ENCODE data around the gene RPL14. TPM values are rescaled to one million over a fixed set of nuclear protein-coding genes. Genes with fewer than 3 reads are reported as not detected.

RPL14 gene
- total RNA-seq, result 377 and 513 TPM in 2 replicates

DNA sequence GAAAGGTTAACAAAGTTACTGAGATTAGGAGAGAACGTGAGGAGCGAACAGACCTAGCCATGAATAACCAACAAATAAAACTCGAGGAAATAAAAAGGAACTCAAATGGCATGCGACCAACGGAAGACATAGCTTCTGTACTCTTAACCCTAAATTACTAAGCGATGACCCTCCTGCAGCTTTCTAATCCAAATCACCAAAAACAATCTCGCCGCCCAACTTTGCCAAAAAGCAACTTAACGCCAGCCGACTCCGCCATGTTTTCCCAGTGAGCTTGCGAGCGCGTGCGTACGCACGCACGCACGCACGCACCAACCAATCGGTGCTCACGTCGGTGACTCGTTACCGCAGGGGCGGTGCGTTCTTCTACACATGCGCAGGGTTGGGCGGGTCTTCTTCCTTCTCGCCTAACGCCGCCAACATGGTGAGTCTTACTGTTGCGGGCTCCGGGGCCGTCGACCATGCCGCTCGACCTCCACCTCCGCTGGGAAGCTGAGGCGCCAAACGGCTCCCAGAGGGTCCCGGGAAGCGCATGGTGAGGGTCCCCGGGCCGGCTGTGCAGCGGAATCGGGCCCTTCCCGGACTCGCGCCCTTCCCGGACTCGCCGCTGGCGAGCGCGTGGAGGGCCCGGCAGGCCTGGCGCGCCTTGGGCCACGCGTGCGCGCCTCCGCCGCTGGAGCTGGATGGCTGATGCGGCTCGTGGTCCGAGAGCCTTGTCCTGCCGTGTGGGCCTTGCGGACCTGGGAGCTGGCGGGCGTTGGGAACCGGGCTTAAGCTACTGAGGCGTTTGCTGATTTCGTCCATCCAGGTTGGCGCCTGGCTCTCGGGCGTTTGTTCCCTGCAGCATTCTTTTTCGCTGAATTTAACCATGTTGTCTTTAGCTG, at the start of gene RPL14:
TSS of gene RPL14 (plus strand) at position 400 of the 884 bp plus-strand sequence. CDS start at position 533, 133 bp downstream.

DNA sequence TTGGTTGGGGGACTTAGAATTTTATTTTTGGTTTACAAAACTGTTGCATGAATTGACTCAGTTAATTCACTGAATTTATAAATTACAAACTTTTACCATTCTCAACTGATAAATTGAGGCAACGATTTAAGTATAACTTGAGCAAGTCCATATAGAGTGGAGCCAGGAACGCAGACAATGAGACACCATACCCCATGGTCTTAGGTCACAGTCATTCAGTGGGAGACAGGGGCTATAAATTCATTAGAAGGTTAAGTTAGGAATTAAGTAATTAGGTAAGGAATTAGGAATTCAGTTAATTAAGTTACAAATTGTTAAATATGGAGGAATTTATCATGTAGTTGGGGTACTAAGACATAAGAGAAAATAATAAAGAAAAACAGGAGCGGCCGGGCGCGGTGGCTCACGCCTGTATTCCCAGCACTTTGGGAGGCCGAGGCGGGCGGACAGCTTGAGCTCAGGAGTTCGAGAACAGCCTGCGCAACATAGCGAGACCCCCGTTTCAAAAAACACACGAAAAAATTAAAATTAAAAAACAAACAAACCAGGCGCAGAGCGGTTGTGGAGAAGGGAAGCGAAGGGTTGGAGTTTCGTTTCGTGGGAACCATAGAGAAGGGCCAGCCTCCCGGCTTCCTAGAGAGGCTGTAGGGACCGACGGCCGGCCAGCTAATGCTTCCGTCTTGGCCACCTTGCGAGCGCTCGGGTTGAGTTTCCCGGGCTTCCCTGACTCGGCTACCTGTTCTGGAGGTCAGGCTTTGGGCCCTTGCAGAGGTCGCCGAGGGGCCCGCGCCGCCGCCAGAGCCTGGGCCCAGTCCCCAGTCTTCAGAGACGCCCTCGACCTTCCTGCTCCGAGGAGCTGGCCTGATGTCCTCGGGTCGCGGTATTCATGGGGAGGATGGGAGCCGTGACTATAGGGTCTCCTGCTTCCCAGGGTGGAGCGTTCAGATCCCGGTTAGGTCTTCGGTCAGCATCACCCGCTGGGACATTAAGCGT, 19.6 kb downstream of the RPL14 start, which contains the start of gene ZNF619:
TSS of gene ZNF619 (plus strand) at position 645 of the 993 bp plus-strand sequence. CDS start 858 bp downstream, outside the sequence.

DNA sequence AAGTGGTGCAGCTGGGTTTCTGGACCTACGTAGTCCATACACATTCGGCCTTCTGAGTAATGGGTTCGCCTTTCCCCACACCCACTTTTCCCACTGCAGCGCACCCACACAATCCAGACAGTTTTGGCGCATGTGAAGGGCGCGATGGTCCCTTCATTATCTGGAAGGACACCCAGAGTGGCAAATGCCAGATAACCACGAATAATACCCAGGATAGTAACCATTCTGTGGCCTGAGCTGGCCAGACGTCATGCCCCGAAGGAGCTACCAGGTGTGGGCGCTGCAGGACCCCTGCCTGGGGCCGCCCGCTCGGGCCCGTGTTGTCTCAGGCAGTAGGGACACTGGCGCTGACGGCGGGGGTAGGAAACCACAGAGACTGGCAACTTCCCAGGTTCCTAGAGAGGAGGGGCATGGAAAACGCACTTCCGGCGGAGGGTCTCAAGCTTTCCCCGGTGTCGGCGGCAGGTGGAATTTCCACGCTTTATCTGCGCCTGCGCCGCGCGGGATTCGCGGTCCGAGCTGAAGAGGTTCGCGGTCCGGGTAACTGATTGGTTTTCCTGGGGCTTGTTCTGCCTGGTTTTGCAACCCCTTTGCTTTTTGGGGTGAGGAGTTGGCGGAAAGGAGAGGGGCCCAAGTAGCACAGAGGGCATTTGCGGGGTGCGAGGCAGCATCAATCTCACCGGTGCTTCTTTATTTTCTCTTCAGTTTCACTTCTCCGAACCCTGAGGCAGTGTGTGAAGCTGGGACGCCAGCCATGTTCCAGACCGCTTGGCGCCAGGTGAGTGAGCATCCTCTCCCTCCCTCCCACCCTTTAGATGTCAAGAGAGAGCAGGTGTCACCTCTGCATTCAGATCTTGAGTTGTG, 48.7 kb downstream of the RPL14 start, which contains the start of gene ZNF620:
TSS of gene ZNF620 (plus strand) at position 441 of the 864 bp plus-strand sequence. CDS start at position 755, 314 bp downstream.

Other genes with a start within 250 kb of the RPL14 start
- gene EIF1B, start 147.6 kb upstream of the RPL14 start, total RNA-seq, result 9.6 and 14.7 TPM in 2 replicates
- under 0.01 and 0.09 TPM in 2 replicates for gene ENTPD3, start 70.2 kb upstream of the RPL14 start, total RNA-seq
- 5.0 and 5.8 TPM in 2 replicates for gene ZNF619, start 19.8 kb downstream of the RPL14 start, total RNA-seq
- 0.47 and 0.86 TPM in 2 replicates for gene ZNF620, start 48.7 kb downstream of the RPL14 start, total RNA-seq
- 11.8 and 13.2 TPM in 2 replicates for gene ZNF621, start 67.6 kb downstream of the RPL14 start, total RNA-seq